HG03159 (cell line): ENCODE results near the gene ZP2.
"Not testable (repeated sequence)": the region's sequence is repeated elsewhere in the genome, so short reads cannot be mapped to it uniquely, and the experiment has no call there.

Source experiments
- ATAC-seq: cut with Tn5 transposase; IDR thresholded peaks from one replicate; pipeline ENCODE4 v1.9.1; 2021; ENCODE audit warnings: mild to moderate bottlenecking, moderate library complexity; ENCODE audit not compliant: unreplicated experiment

ZP2 gene

GRCh38 chr16:21179126-21179982, 32.0 kb downstream of the ZP2 start:
- no peak for ATAC-seq

- ATAC-seq: no peak
Observed at GRCh38 chr16:21175397-21175796, 36.0 kb downstream of the ZP2 start.

GRCh38 chr16:21172650-21173049, 38.7 kb downstream of the ZP2 start:
- no peak for ATAC-seq

GRCh38 chr16:21170116-21170515, 41.3 kb downstream of the ZP2 start:
- not testable (repeated sequence) for ATAC-seq

GRCh38 chr16:21169249-21169981, 42.0 kb downstream of the ZP2 start:
- no peak for ATAC-seq

- ATAC-seq: no peak
Observed at GRCh38 chr16:21167929-21168602, 43.3 kb downstream of the ZP2 start.

GRCh38 chr16:21167360-21167759, 44.0 kb downstream of the ZP2 start:
- ATAC-seq: no peak

- no peak for ATAC-seq
Observed at GRCh38 chr16:21166561-21166961, 44.8 kb downstream of the ZP2 start.

GRCh38 chr16:21164521-21165168, 46.7 kb downstream of the ZP2 start:
- ATAC-seq: no peak

- no peak for ATAC-seq
Observed at GRCh38 chr16:21163576-21163975, 47.8 kb downstream of the ZP2 start.

GRCh38 chr16:21162661-21163151, 48.7 kb downstream of the ZP2 start:
- no peak for ATAC-seq

GRCh38 chr16:21161211-21161610, 50.2 kb downstream of the ZP2 start:
- no peak for ATAC-seq

- no peak for ATAC-seq
Observed at GRCh38 chr16:21160276-21160675, 51.1 kb downstream of the ZP2 start.

GRCh38 chr16:21159281-21159951, 52.0 kb downstream of the ZP2 start:
- ATAC-seq: no peak

GRCh38 chr16:21158208-21159110, 52.9 kb downstream of the ZP2 start, which contains the start of gene LDAF1:
Gene LDAF1 (plus strand): TSS chr16:21158674. CDS start chr16:21161183, 2,509 bp downstream.
- ATAC-seq: peak; percentile 85

- ATAC-seq: no peak
Observed at GRCh38 chr16:21157632-21158031, 53.7 kb downstream of the ZP2 start.

GRCh38 chr16:21156767-21157467, 54.5 kb downstream of the ZP2 start:
- no peak for ATAC-seq

GRCh38 chr16:21156011-21156410, 55.4 kb downstream of the ZP2 start:
- not testable (repeated sequence) for ATAC-seq
